Measurements from ENCODE around the gene VSTM2L.

DNA sequence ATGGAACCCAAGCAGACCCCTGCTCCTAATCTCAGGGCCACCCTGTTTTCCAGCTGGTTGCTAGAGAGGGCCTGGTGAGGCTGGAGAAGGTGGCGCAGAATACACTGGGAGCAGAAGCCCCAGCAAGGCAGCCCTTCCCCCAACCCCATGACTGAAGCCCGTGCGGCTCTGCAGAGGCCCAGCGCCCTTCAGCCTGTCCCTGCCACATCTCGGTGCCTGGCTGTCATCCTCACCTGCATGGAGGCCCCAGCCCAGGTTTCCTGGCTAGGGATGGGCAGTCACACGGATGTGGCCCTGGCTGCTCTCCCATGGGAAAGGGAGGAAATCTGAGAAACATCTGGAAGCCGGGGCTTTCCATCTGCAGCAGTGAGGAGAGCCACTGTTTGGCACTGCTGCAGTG, 26.1 kb upstream of the VSTM2L start:
- TF ChIP-seq CEBPB (IDR thresholded peaks at IDR 0.05) (no peak), RAD21 (IDR thresholded peaks at IDR 0.05; ENCODE audit: low read depth) (no peak), YY1 (IDR thresholded peaks at IDR 0.05; ENCODE audit: low read depth) (no peak), CREB1 (IDR thresholded peaks at IDR 0.05; ENCODE audit: low read depth) (no peak), TEAD4 (IDR thresholded peaks at IDR 0.05) (no peak), EP300 (IDR thresholded peaks at IDR 0.05; ENCODE audit: borderline replicate concordance) (no peak), TAF1 (IDR thresholded peaks at IDR 0.05; ENCODE audit: low read depth) (no peak), TCF12 (IDR thresholded peaks at IDR 0.05; ENCODE audit: low read depth) (no peak)
- TF ChIP-seq, protein P1, sequence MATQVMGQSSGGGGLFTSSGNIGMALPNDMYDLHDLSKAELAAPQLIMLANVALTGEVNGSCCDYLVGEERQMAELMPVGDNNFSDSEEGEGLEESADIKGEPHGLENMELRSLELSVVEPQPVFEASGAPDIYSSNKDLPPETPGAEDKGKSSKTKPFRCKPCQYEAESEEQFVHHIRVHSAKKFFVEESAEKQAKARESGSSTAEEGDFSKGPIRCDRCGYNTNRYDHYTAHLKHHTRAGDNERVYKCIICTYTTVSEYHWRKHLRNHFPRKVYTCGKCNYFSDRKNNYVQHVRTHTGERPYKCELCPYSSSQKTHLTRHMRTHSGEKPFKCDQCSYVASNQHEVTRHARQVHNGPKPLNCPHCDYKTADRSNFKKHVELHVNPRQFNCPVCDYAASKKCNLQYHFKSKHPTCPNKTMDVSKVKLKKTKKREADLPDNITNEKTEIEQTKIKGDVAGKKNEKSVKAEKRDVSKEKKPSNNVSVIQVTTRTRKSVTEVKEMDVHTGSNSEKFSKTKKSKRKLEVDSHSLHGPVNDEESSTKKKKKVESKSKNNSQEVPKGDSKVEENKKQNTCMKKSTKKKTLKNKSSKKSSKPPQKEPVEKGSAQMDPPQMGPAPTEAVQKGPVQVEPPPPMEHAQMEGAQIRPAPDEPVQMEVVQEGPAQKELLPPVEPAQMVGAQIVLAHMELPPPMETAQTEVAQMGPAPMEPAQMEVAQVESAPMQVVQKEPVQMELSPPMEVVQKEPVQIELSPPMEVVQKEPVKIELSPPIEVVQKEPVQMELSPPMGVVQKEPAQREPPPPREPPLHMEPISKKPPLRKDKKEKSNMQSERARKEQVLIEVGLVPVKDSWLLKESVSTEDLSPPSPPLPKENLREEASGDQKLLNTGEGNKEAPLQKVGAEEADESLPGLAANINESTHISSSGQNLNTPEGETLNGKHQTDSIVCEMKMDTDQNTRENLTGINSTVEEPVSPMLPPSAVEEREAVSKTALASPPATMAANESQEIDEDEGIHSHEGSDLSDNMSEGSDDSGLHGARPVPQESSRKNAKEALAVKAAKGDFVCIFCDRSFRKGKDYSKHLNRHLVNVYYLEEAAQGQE (IDR thresholded peaks at IDR 0.05; ENCODE audit: low read depth): no peak
- TF ChIP-seq, protein P2, sequence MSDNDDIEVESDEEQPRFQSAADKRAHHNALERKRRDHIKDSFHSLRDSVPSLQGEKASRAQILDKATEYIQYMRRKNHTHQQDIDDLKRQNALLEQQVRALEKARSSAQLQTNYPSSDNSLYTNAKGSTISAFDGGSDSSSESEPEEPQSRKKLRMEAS (IDR thresholded peaks at IDR 0.05): no peak

Measured in Ishikawa (cell line).